ENCODE measurements around the gene FMO3.

Gene FMO3

GRCh38 chr1:171140956-171141687 is 50.4 kb downstream of the FMO3 start:
- Histone ChIP-seq H3K27me3 (ENCODE audit: control insufficient read depth, insufficient read depth, low read length) (no peaks in the 10 kb centered on the region), H3K36me3 (ENCODE audit: control insufficient read depth, insufficient read depth, low read length) (no peaks in the 10 kb centered on the region), H3K4me1 (ENCODE audit: control insufficient read depth, insufficient read depth, low read length) (peaks cover 12% of the 10 kb centered on the region), H3K9ac (ENCODE audit: low read depth, low read length) (no peak overlapping the region), H3K9me3 (ENCODE audit: control insufficient read depth, insufficient read depth, low read length) (no peaks in the 10 kb centered on the region), H3K4me3 (ENCODE audit: low read depth, low read length) (no peak overlapping the region)

DNA sequence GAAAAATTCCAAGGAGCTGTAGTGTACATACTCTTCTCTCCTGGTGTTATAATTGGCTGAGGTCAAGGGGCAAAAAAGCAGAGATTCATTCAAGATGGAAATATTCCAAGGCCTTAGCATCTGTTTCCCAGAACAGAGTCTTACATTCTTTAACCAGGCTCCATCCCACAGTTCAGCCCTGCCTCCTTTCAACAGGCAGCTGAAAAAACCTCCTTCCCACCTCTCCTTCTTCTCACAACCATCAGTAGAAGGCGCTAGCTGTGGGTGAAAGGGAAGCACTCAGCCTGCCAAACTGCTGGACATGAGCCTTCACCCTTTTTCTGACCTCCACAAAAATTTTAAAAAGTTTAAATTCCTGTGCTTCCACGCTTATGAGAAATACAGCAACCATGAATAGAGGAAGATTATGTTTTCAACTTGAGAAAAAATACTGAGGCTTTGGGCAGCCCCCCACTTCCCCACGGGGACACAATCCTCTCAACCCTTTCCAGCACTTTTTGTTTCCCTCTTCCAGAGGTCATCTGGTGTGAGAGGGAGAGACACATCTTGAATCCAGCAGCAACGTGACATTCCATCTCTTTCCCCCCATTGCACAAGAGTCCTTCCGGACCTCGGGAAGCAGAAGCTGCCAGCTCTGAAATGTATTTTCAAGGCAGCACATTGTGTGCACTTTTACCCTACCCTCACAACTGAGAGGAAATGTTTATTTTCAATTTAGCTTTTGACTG is 51.1 kb downstream of the FMO3 start:
- H3K4me1 ChIP-seq (ENCODE audit: control insufficient read depth, insufficient read depth, low read length): peaks cover 12% of the 10 kb centered on the region
- no peaks in the 10 kb centered on the region for H3K9me3 ChIP-seq (ENCODE audit: control insufficient read depth, insufficient read depth, low read length)
- H3K36me3 ChIP-seq (ENCODE audit: control insufficient read depth, insufficient read depth, low read length): no peaks in the 10 kb centered on the region
- H3K27me3 ChIP-seq (ENCODE audit: control insufficient read depth, insufficient read depth, low read length): no peaks in the 10 kb centered on the region
- no peak overlapping the region for H3K9ac ChIP-seq (ENCODE audit: low read depth, low read length)
- no peak overlapping the region for H3K4me3 ChIP-seq (ENCODE audit: low read depth, low read length)

DNA sequence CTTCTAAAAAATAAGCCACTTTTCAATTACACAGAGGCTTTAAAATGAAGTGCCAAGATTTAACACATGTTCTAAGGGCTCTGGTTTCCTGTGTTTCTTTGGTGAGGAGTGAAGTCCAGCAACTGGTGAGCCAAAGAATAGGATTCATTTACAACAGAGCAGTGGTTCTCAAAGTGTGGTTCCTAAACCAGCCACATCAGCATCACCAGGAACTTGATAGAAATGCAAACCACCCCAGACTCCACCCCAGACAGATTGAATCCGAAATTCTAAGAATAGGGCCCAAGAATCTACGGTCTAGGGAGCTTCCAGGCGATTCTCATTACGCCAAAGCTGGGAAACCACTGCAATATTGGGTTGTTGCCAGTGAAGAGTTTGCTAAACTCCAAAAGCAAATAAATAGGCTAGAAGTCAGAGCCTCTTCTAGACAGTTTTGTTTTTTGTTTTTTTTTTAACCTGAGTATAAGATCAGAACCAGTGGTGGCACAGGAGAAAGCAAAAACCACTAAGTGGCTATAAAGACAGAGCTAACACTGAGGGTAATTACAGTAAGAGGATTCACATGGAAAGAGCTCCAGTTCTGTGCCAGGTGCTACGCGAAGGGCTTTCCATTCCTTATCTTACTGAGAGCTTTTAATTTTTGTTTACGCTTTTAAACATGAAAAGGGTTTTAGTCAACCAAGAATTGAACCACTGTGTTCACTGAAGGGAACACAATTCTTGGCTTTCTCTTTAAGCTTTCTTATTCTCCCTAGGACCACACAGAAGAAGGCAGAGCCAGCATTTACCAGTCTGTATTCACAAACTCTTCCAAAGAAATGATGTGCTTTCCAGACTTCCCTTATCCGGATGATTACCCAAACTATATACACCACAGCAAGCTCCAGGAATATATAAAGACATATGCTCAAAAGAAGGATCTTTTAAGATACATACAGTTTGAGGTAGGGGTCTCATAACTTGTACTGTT is 52.0 kb downstream of the FMO3 start:
- Histone ChIP-seq H3K4me3 (ENCODE audit: low read depth, low read length) (no peak overlapping the region), H3K4me1 (ENCODE audit: control insufficient read depth, insufficient read depth, low read length) (peaks cover 10% of the 10 kb centered on the region), H3K9me3 (ENCODE audit: control insufficient read depth, insufficient read depth, low read length) (no peaks in the 10 kb centered on the region), H3K27me3 (ENCODE audit: control insufficient read depth, insufficient read depth, low read length) (no peaks in the 10 kb centered on the region), H3K36me3 (ENCODE audit: control insufficient read depth, insufficient read depth, low read length) (no peaks in the 10 kb centered on the region), H3K9ac (ENCODE audit: low read depth, low read length) (no peak overlapping the region)

DNA sequence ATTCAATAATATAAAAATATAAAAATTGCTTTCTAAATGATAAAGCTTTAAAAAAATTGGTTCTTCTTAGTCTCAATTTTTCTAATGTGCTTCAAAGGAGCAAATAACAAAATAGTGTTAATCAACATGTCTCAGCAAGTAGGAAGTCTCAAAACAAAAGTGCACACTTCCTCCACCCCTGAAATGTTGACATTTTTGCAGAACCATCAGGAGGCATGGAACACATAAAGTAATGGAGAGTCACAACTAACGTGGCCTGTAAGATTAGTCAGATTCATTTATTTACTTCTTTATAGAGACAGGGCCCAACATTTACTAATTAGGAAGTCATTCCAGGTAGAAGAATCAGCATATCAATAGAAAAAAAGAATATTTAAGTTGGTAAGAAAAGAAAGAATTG is 59.5 kb downstream of the FMO3 start:
- Histone ChIP-seq H3K9ac (ENCODE audit: low read depth, low read length) (no peak overlapping the region), H3K36me3 (ENCODE audit: control insufficient read depth, insufficient read depth, low read length) (no peaks in the 10 kb centered on the region), H3K27me3 (ENCODE audit: control insufficient read depth, insufficient read depth, low read length) (no peaks in the 10 kb centered on the region), H3K9me3 (ENCODE audit: control insufficient read depth, insufficient read depth, low read length) (no peaks in the 10 kb centered on the region), H3K4me3 (ENCODE audit: low read depth, low read length) (no peak overlapping the region), H3K4me1 (ENCODE audit: control insufficient read depth, insufficient read depth, low read length) (no peaks in the 10 kb centered on the region)

GRCh38 chr1:171152549-171152948 is 61.8 kb downstream of the FMO3 start:
- Histone ChIP-seq H3K4me3 (ENCODE audit: low read depth, low read length) (no peak overlapping the region), H3K9ac (ENCODE audit: low read depth, low read length) (no peak overlapping the region), H3K4me1 (ENCODE audit: control insufficient read depth, insufficient read depth, low read length) (no peaks in the 10 kb centered on the region), H3K36me3 (ENCODE audit: control insufficient read depth, insufficient read depth, low read length) (no peaks in the 10 kb centered on the region), H3K27me3 (ENCODE audit: control insufficient read depth, insufficient read depth, low read length) (no peaks in the 10 kb centered on the region), H3K9me3 (ENCODE audit: control insufficient read depth, insufficient read depth, low read length) (no peaks in the 10 kb centered on the region)

GRCh38 chr1:171155484-171155883 is 64.8 kb downstream of the FMO3 start:
- Histone ChIP-seq H3K9ac (ENCODE audit: low read depth, low read length) (no peak overlapping the region), H3K36me3 (ENCODE audit: control insufficient read depth, insufficient read depth, low read length) (no peaks in the 10 kb centered on the region), H3K9me3 (ENCODE audit: control insufficient read depth, insufficient read depth, low read length) (no peaks in the 10 kb centered on the region), H3K4me1 (ENCODE audit: control insufficient read depth, insufficient read depth, low read length) (no peaks in the 10 kb centered on the region), H3K4me3 (ENCODE audit: low read depth, low read length) (no peak overlapping the region), H3K27me3 (ENCODE audit: control insufficient read depth, insufficient read depth, low read length) (no peaks in the 10 kb centered on the region)

DNA sequence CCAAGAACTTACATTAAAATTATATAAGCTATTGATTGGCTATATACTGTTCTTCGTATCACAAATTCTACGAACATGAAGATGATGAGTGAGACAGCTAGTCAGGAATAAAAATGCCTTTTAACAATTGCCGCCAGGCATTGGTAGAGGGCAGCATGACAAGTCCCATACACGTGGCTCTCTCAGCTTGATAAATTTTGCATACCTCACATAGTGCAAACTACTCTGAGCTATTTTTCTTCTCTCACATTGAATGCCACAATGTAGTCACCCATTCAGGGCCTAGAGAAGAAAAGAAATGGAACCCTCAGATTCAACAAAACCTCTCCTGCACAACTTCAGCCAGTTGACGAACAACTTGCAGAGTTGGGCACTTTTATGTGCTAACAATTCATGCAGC is 67.4 kb downstream of the FMO3 start:
- no peaks in the 10 kb centered on the region for H3K9me3 ChIP-seq (ENCODE audit: control insufficient read depth, insufficient read depth, low read length)
- no peaks in the 10 kb centered on the region for H3K27me3 ChIP-seq (ENCODE audit: control insufficient read depth, insufficient read depth, low read length)
- no peak overlapping the region for H3K4me3 ChIP-seq (ENCODE audit: low read depth, low read length)
- no peaks in the 10 kb centered on the region for H3K36me3 ChIP-seq (ENCODE audit: control insufficient read depth, insufficient read depth, low read length)
- no peak overlapping the region for H3K9ac ChIP-seq (ENCODE audit: low read depth, low read length)
- no peaks in the 10 kb centered on the region for H3K4me1 ChIP-seq (ENCODE audit: control insufficient read depth, insufficient read depth, low read length)

- H3K4me1 ChIP-seq (ENCODE audit: control insufficient read depth, insufficient read depth, low read length): no peaks in the 10 kb centered on the region
- H3K36me3 ChIP-seq (ENCODE audit: control insufficient read depth, insufficient read depth, low read length): no peaks in the 10 kb centered on the region
- H3K27me3 ChIP-seq (ENCODE audit: control insufficient read depth, insufficient read depth, low read length): no peaks in the 10 kb centered on the region
- H3K9ac ChIP-seq (ENCODE audit: low read depth, low read length): no peak overlapping the region
- H3K4me3 ChIP-seq (ENCODE audit: low read depth, low read length): no peak overlapping the region
- H3K9me3 ChIP-seq (ENCODE audit: control insufficient read depth, insufficient read depth, low read length): no peaks in the 10 kb centered on the region
Measured at GRCh38 chr1:171158551-171158950, 67.8 kb downstream of the FMO3 start.

GRCh38 chr1:171159148-171159547 is 68.4 kb downstream of the FMO3 start:
- Histone ChIP-seq H3K4me1 (ENCODE audit: control insufficient read depth, insufficient read depth, low read length) (no peaks in the 10 kb centered on the region), H3K36me3 (ENCODE audit: control insufficient read depth, insufficient read depth, low read length) (no peaks in the 10 kb centered on the region), H3K4me3 (ENCODE audit: low read depth, low read length) (no peak overlapping the region), H3K9me3 (ENCODE audit: control insufficient read depth, insufficient read depth, low read length) (no peaks in the 10 kb centered on the region), H3K27me3 (ENCODE audit: control insufficient read depth, insufficient read depth, low read length) (no peaks in the 10 kb centered on the region), H3K9ac (ENCODE audit: low read depth, low read length) (no peak overlapping the region)

DNA sequence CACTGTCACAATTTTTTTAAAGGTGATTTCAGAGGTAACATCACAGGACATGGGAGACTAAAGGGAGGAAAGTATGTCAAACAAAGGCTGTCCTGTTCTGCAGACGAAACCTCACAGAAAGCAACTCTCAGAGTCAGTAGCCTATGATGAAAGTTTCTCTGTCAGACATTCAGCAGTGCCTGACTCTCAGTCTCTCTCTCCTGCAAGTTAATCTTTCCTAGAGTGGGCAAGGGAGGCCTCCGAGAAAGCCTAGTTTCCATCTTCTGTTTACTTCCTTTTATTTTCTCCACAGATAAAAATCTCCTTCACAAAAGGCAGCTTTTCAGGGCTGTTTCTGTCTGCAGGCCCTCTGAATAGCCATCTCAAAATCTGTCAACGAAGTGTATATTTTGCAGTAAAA is 69.5 kb downstream of the FMO3 start:
- Histone ChIP-seq H3K36me3 (ENCODE audit: control insufficient read depth, insufficient read depth, low read length) (no peaks in the 10 kb centered on the region), H3K27me3 (ENCODE audit: control insufficient read depth, insufficient read depth, low read length) (no peaks in the 10 kb centered on the region), H3K9ac (ENCODE audit: low read depth, low read length) (no peak overlapping the region), H3K4me1 (ENCODE audit: control insufficient read depth, insufficient read depth, low read length) (no peaks in the 10 kb centered on the region), H3K9me3 (ENCODE audit: control insufficient read depth, insufficient read depth, low read length) (no peaks in the 10 kb centered on the region), H3K4me3 (ENCODE audit: low read depth, low read length) (no peak overlapping the region)

DNA sequence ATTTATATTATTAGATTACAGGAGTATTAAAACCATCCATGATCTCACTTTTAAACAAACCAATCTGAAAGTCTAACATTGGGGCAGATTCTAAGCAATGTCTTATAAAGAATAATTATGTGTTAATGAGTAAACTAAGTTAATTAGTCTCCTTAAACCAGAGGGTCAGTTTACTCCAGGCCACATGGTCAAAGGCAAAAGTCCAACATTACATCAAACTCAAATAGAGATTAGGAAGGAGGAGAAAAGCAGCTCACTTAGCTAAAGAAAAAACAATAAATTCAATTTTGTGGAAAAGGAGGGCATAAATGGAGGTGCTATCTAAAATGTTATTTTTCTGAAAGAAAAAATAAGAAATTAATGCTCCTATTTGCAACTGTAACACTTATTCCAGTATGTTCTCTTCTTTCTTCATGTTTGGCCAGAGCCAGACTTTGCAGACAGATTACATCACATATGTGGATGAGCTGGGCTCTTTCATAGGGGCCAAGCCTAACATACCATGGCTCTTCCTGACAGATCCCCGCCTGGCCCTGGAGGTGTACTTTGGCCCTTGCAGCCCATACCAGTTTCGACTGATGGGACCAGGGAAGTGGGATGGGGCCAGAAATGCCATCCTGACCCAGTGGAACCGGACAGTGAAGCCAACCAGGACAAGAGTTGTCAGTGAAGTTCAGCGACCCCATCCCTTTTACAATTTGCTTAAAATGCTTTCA is 70.1 kb downstream of the FMO3 start:
- Histone ChIP-seq H3K36me3 (ENCODE audit: control insufficient read depth, insufficient read depth, low read length) (no peaks in the 10 kb centered on the region), H3K9ac (ENCODE audit: low read depth, low read length) (no peak overlapping the region), H3K27me3 (ENCODE audit: control insufficient read depth, insufficient read depth, low read length) (no peaks in the 10 kb centered on the region), H3K4me1 (ENCODE audit: control insufficient read depth, insufficient read depth, low read length) (no peaks in the 10 kb centered on the region), H3K9me3 (ENCODE audit: control insufficient read depth, insufficient read depth, low read length) (no peaks in the 10 kb centered on the region), H3K4me3 (ENCODE audit: low read depth, low read length) (no peak overlapping the region)

All from iPS-15b (cell line).